ENCODE data around the gene TEX55.

- TF ChIP-seq CTCF (IDR thresholded peaks at IDR 0.05), result no peak
- no peak for TF ChIP-seq POLR2A (IDR thresholded peaks at IDR 0.05)
Measured at GRCh38 chr3:119099785-119100184, 46.2 kb upstream of the TEX55 start.
